Ovary (tissue), 9 donors: Measurements from ENCODE around the gene STK17B. TPM values are rescaled to one million over a fixed set of nuclear protein-coding genes. Genes with fewer than 3 reads are reported as not detected.

Experiments used
- DNase-seq, 5 donors: peaks; one replicate each; pipeline ENCODE4 v3.0.0-alpha.2; 2019 to 2020
- H3K27ac ChIP-seq, 2 donors: fragments of 200-600 bp; one replicate each; pipeline versions ENCODE4 v1.5.1 to v1.8.0; 2019 to 2022
- H3K27me3 ChIP-seq: fragments of 200-600 bp; one replicate; pipeline ENCODE4 v1.8.0; 2022
- H3K36me3 ChIP-seq: fragments of 200-600 bp; sonication (generic); one replicate; pipeline ENCODE4 v1.5.1; 2019
- H3K4me1 ChIP-seq: one replicate; pipeline ENCODE4 v1.8.1; 2013; ENCODE audit warnings: mild to moderate bottlenecking, moderate library complexity; ENCODE audit not compliant: insufficient read depth
- H3K4me3 ChIP-seq: fragments of 200-600 bp; sonication (generic); one replicate; pipeline ENCODE4 v1.5.1; 2017
- H3K9me3 ChIP-seq, 2 donors: fragments of 200-600 bp in 1 of 2; sonication (generic) in 1 of 2; one replicate each; pipeline versions ENCODE4 v1.5.1 to v1.8.1; 2013 to 2019; ENCODE audit warnings: mild to moderate bottlenecking in 1 of 2, moderate library complexity in 1 of 2
- EP300 ChIP-seq: sonication (generic); formaldehyde crosslinking; IDR thresholded peaks from one replicate; pipeline ENCODE4 v1.6.1; 2017; ENCODE audit warnings: antibody characterized with exemption
- POLR2A ChIP-seq: fragments of 450-650 bp; IDR thresholded peaks from one replicate; pipeline ENCODE4 v1.6.1; 2017; ENCODE audit warnings: antibody characterized with exemption, mild to moderate bottlenecking, moderate library complexity
- WGBS, 3 donors: extraction: QIAGEN DNeasy Blood & Tissue Kit in 1 of 3; methylation state at CpG; one replicate each; pipeline versions ENCODE4 v1.1.5 to v1.1.7; 2013 to 2017; 5-methylcytosine and 5-hydroxymethylcytosine counted together
- intact Hi-C, 4 donors: fragments of 100-400 bp; cut with DNase I; formaldehyde crosslinking; loops; one replicate each; pipeline versions ENCODE4 v1.11.0 to v1.15.1; 2022 to 2023
- polyA plus RNA-seq, 2 donors: library from polyadenylated mRNA; stranded (reverse); fragments of 200-250 nt in 1 of 2; fragments of 350-450 nt in 1 of 2; fragmentation: Illumina TruSeq in 1 of 2; extraction: RNeasy Lipid Tissue Mini Kit (QIAGEN cat#74804) in 1 of 2; gene quantifications; one replicate each; pipeline ENCODE4 v1.2.3, GENCODE V29; 2013 to 2014
- total RNA-seq, 7 donors: library from RNA; depleted of rRNA in 2 of 7; stranded (reverse); fragments of >200 nt in 2 of 7; fragmentation: NEBNext Ultra II Directional in 3 of 7; extraction: Animal tissue kit (Norgen Biotek cat#: 25700) in 3 of 7; gene quantifications; one replicate each; pipeline versions ENCODE4 v1.1.0 to v1.2.4, GENCODE V29; 2016 to 2023
- TF ChIP-seq, protein P1 (sequence below), 3 donors: fragments of 450-650 bp in 2 of 3; fragments of 200-600 bp in 1 of 3; IDR thresholded peaks; one replicate each; pipeline versions ENCODE4 v1.5.1 to v1.8.0; 2016 to 2022; ENCODE audit warnings: antibody characterized with exemption in 3 of 3, mild to moderate bottlenecking in 1 of 3
- donor health status: DM: no; HTN: no; CAD: no; lungs with moderate emphysema.
- donor health status: DM: no; HTN: no; CAD: no.
- donor health status: Bipolar disorder and iron deficiency.
- donor health status: DM: yes; HTN: yes; CAD: no.
- donor health status: DM: no; HTN: no; CAD: no.
- donor health status: DM: yes; HTN: yes; CAD: no.

STK17B gene
- total and polyA plus RNA-seq, 9 donors = 1.7 to 28.4 (median 4.9) TPM

DNA sequence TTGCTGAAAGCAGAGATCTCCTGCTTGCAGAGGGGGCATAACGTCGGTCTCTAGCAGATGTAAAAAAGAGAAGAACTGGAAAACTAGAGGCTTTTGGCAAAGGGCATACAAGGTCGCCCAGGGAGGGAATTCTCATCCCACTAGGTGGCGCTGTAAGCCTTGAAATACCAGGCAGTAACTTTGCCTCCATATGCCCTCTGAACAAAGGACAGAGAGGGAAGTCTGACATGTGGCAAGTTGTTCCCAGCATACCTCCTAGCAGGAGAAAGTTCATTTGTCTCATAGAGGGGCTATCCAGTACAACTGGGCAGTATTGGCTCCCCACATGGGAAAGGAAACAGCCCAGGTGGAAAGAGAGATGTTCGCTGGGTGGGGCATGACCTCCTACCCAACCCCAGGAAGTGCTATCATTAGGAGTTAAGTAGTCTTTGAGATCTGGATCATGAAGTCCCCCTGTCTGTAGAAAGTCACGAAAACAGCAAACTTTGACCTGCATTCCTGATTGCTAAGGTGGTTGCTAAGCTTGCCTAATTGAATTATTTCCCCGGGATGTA, 39.9 kb downstream of the STK17B start:
- no peaks in the 10 kb centered on the region for H3K4me1 ChIP-seq
- intact Hi-C loops = no loop called here
- H3K4me3 ChIP-seq = no peak overlapping the region
- no peak for DNase-seq
- H3K27ac ChIP-seq = no peak overlapping the region
- no peaks in the 10 kb centered on the region for H3K27me3 ChIP-seq
- TF ChIP-seq, protein P1, sequence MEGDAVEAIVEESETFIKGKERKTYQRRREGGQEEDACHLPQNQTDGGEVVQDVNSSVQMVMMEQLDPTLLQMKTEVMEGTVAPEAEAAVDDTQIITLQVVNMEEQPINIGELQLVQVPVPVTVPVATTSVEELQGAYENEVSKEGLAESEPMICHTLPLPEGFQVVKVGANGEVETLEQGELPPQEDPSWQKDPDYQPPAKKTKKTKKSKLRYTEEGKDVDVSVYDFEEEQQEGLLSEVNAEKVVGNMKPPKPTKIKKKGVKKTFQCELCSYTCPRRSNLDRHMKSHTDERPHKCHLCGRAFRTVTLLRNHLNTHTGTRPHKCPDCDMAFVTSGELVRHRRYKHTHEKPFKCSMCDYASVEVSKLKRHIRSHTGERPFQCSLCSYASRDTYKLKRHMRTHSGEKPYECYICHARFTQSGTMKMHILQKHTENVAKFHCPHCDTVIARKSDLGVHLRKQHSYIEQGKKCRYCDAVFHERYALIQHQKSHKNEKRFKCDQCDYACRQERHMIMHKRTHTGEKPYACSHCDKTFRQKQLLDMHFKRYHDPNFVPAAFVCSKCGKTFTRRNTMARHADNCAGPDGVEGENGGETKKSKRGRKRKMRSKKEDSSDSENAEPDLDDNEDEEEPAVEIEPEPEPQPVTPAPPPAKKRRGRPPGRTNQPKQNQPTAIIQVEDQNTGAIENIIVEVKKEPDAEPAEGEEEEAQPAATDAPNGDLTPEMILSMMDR (IDR thresholded peaks at IDR 0.05) = no peak
- no peak for TF ChIP-seq POLR2A
- no peak for TF ChIP-seq EP300
- H3K9me3 ChIP-seq = peaks cover 4 to 18% of the 10 kb centered on the region in 2 donors
- H3K36me3 ChIP-seq = no peaks in the 10 kb centered on the region
- 68 to 75% (median 74%) methylated on average over 7 of the region's 7 CpGs for WGBS, 3 donors

DNA sequence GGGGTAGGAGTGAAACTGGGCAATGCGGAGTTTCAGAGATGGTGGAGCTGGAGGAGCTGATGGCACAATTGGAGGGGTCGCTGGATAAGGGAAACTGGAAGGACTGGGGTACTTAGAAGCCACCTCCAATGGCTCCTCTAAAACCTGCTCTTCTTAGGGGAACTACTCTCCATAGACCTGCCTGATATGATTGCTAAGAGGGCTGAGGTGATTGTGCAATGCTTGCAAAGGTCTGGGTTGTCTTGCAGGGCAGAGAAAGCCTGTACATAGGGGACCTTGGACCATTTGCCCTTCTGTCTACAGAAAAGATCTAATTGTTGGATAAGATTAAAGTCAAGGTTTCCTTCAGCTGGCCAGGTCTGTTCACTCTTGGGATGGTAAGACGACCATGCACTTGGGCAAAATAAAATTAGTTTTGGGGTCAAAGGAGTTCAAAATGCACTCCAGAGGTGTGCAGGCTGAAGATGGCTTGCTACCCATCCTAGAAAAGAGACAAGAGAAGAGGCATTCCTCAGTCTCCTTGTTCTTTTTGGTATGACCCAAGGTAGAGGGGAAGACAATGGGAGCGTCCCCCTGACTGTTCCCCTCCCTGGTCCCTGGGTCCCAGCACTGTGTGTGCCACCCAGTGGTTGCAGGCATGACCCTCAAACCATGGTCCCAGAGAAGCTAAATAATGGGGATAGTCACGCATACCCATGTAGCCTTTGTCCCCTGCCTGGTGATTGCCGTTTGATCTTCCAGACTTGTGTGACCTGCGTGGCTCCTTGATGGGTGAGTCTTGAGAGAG, 41.1 kb downstream of the STK17B start:
- Histone ChIP-seq H3K36me3 (no peaks in the 10 kb centered on the region), H3K27me3 (no peaks in the 10 kb centered on the region), H3K4me1 (no peaks in the 10 kb centered on the region), H3K9me3 (peaks cover 4 to 18% of the 10 kb centered on the region in 2 donors), H3K27ac (no peak overlapping the region), H3K4me3 (no peak overlapping the region)
- no peak for DNase-seq
- 96 to 97% (median 96%) methylated on average over 7 of the region's 7 CpGs for WGBS, 3 donors
- intact Hi-C loops = no loop called here
- TF ChIP-seq POLR2A (no peak), EP300 (no peak)
- TF ChIP-seq, protein P1 (IDR thresholded peaks at IDR 0.05) = no peak

DNA sequence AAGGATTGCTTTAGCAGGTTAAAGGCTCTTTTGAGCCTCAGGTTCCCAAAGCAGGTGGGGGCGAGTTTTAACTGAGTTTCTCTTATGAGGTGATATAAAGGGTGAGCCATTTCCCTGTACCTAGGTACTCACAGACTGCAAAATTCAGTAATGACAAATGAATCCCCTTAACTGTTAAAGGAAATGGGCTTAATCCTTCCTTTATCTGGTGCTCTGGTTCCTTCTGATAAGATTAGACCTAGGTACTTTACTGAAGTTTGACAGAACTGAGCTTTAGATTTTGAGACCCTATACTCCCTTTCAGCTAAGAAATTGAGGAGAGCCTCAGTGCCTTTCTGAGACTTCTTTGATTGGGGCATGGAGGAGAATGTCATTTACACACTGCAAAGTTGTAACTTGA, 42.6 kb downstream of the STK17B start:
- 82 to 94% (median 88%) methylated on average over 1 of the region's 1 CpG for WGBS, 3 donors
- Histone ChIP-seq H3K27ac (no peak overlapping the region), H3K27me3 (no peaks in the 10 kb centered on the region), H3K9me3 (peaks cover 4 to 18% of the 10 kb centered on the region in 2 donors), H3K36me3 (no peaks in the 10 kb centered on the region), H3K4me1 (no peaks in the 10 kb centered on the region), H3K4me3 (no peak overlapping the region)
- TF ChIP-seq POLR2A (no peak), EP300 (no peak)
- TF ChIP-seq, protein P1 (IDR thresholded peaks at IDR 0.05) = no peak
- intact Hi-C loops = no loop called here
- no peak for DNase-seq

DNA sequence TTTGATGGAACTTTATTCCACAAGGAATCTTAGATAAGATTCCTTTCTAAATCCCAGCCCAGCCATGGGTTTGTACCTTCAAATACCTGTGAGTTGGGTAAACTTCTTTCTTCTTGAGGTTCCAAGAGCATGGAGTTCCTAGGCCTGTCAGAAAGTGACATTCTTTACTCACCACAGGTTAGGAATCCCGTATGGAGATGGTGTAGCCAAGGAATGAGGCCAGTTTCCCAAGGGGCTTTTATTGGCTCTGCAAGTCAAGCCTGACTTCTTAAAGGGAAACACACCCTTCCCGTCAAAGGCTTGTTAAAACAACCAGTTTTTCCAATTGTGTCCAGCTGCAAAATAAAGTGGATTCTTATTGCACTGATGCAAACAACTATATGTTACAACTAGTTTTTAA, 45.8 kb downstream of the STK17B start:
- TF ChIP-seq, protein P1 (IDR thresholded peaks at IDR 0.05) = no peak
- TF ChIP-seq EP300 (no peak), POLR2A (no peak)
- Histone ChIP-seq H3K36me3 (no peaks in the 10 kb centered on the region), H3K9me3 (peaks cover 3% of the 10 kb centered on the region in 2 donors), H3K4me1 (no peaks in the 10 kb centered on the region), H3K27ac (no peak overlapping the region), H3K27me3 (no peaks in the 10 kb centered on the region), H3K4me3 (no peak overlapping the region)
- DNase-seq = no peak
- intact Hi-C loops = no loop called here
- 47 to 51% (median 47%) methylated on average over 2 of the region's 2 CpGs for WGBS, 3 donors
